DMS153 (cell line): ENCODE results near the gene ULBP3.

Experiments used
- DNase-seq: peaks from one replicate; lab custom pipeline; 2025; lab: John Stamatoyannopoulos, UW

Gene ULBP3

DNA sequence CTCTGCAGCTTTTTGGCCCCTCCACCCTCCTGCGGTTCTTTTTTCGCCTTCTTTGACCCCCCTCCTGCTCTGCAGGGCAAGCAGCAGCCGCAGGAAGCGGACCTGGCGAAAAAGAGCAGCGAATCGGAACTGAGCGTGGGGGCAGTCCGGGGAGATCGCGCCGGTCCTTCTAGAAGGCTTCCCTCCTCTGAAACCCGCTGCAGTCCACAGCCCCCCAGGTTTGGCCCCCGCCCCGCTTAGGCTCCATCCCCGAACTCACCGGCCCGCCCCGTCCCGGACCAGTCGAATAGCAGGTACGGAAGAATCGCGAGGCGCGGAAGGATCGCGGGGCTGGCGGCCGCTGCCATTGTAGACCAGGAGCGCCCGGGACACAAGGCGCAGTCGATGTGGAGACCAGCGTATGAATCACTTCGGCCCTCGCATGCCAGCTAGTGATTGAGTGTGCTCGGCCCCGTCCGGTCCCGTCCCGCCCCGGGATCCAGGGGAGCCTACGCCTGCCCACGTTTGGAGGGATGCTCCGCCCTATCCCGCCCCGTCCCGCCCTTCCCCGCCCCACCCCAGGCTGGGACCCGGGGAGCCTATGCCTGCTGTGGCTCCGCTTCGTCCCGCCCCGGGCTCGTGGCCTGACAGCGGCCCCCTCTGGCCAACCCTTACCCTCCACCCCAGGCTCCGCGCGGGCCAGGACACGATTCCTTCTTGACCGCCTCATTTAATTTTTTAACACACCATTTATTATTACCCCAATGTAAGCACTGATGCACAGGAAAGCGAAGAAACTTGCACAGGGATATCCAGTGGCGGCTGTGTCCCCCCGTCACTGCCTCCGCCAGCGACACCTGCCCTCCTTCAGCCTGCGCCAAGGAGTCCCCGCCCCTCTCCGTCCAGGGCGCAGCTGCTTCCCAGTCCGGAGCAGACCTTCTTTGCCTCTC lies at the start of gene ULBP3:
ULBP3 (minus strand) TSS at position 402 of the 929 bp plus-strand sequence; CDS start at position 347, 55 bp downstream.
- DNase-seq: peak; percentile 74

DNA sequence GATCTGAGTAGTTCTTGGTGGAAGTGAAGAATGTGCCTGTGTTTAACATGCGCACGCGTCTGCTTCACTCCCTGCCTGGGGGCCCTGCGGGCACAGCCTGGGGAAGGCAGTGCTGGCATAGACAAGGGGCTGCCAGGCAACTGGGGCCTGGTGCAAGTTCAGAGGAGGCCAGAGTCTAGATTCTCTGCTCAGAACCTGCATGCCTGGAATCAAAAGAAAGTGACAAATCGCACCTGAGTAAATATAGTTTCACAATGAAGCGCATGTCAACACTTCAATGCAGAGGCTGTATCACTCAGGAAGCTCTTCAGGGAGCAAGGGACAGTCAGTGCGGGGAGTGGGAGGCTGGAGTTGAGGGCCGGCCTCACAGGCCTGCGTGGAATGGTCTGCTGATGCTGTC lies 49.7 kb upstream of the ULBP3 start:
- peak; percentile 78 for DNase-seq

DNA sequence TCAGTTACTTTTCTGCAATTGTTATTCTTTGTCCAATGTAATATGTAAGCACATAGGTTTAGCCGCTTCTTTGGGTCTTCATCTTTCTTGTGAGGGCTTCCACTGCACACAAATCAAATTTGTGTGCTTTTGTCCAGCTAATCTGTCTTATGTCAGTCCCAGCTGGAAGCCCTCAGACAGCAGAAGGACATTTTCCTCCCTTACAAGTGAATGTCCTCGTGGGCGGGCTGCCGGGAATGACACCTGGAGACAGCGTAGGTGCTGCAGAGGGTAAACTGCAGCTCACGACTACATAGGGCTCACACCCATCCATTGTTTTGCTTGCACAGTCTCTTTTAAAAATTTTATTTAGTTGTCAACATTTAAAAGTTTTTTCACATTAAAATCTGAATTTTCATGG lies 49.3 kb upstream of the ULBP3 start:
- DNase-seq: no peak

DNA sequence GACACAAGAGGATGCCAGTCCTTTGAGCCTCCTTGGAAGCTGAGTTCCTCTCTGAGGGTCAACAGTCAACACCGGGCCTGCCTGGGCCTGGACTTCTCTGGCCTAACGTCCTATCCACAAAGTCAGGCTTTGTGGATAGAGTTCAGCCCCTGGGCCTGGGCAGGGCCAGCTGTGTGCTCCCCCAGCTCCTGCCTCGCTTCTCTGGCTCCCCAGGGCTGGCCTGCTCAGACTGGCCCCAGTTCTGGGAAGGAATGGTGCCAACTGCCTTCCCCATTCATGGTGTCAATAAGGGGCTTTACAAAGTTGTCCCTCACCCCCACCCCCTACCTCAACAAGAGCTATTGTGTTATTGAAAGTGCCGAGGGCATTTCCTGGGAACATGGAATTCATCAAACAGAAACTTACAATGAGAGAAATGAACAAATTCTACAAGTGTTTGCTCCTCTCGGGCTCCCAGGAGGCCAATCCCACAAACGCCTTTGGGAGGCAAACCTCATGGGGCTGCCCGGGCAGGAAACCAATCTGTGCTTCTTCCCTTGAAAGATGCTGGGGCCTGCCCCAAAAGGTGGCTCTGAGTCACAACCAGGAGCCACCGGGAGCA lies 47.4 kb upstream of the ULBP3 start:
- DNase-seq: peak; percentile 54

DNA sequence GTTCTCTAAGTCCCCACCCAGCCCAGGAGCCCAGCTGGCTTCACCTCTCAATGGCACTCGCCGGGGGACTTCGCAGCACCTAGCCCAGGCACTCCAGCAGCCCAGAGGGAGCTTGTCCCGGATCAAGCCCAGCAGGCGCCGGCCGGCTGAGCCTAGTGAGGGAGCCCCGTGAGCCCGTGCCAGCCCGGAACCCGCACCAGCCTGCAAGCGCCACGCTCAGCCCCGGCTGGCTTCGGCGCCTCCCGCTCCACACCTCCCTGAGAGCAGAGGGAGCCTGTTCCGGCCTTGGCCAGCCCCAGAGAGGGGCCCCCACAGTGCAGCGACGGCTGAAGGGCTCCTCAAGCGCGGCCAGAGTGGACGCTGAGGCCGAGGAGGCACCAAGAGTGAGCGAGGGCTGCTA lies 46.8 kb upstream of the ULBP3 start:
- no peak for DNase-seq

DNA sequence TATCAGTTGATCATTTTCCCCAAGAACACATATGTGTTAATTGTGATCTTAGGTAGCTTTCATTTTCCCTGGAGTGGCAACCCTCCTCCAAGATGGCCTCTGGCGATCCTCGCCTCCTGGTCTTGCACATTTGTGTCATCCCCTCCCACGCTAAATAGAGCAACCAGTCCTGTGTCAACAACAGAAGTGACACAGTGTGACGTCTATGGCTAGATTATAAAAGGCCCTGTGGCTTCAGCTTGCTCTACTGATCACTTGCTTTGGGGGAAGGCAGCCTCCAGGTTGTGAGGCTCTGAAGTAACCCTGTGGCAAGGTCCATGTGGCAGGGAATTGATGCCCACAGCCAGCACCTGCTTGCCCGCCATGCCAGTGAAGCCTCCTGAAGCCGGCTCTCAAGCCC lies 43.3 kb upstream of the ULBP3 start:
- DNase-seq: no peak

DNA sequence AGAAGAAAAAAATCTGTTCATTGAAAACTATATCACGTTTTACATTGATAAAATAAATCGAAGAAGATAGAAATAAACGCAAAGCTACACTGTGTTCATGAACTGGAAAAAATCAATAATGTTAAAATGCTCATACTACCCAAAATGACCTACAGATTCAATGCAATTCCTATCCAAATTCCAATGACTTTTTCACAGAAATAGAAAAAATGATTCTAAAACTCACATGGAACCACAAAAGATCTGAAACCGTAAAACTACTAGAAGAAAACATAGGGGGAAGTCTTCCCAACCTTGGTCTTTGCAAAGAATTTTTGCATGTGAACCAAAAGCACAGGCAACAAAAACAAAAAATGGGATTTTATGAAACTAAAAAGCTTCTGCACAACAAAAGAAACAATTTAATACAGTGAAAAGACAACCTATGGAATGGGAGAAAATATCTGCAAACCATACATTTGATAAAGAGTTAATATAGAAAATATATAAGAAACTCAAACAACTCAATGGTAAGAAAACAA lies 33.9 kb upstream of the ULBP3 start:
- DNase-seq: no peak

DNA sequence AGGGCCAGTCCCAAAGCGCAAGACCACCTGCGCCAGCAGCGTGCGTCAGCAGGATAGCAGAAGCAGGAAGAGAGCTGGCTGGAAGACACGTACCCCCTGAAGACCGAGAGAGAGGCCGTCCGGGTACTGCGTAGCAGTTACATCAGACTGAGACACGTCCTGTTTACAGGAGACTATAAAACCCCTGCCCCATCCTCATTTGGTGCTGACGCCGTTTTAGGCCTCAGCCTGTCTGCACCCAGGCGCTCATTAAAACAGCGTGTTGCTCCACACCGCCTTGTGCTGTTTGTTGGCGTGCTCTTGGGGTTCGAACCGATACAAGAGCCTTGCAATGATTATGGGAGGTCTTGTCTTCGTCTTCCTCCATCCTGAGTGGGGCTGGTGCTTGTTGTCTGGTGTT lies 31.8 kb upstream of the ULBP3 start:
- DNase-seq: no peak

DNA sequence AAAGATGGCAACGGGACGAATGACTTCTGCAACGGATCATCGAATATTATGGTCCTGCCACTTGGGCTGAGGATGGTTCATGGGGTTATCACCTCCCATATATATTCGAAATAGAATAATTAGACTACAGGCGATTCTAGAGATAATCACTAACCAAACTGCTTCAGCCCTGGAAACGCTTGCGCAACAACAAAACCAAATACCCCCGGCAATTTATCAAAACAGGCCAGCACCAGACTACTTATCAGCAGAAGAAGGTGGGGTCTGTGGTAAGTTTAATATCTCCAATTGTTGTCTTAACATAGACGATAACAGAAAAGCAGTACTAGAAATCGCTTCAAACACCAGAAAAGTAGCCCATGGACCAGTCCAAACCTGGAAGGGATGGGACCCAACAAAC lies 31.0 kb upstream of the ULBP3 start:
- no peak for DNase-seq

DNA sequence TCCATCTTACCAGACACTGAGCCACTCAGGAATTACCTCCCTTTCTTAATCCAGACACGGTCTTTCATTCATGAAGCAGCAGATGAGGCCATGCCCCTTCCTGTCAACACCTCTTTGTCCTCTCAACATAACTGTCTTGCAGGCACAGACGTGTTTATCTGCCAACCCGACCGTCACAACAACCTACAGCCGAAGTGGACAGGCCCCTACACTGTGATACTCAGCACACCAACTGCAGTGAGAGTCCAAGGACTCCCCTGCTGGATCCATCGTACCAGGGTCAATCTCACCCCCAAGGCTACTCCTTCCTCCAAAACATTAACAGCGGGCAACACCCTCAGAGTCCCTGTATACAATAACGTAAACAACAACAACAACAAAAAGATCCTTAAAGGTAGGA lies 30.6 kb upstream of the ULBP3 start:
- DNase-seq: no peak

DNA sequence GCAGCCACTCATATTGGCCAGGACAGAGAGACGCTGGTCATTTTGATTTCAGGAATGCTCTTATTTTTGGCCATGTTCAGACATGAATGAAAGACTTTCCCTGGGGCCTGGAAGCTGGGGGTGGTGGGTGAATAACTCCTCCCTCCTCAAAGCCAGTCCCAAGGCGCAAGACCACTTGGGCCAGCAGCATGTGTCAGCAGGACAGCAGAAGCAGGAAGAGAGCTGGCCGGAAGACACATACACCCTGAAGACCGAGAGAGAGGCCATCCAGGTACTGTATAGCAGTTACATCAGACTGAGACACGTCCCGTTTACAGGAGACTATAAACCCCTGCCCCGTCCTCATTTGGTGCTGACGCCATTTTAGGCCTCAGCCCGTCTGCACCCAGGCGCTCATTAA lies 29.2 kb upstream of the ULBP3 start:
- no peak for DNase-seq

DNA sequence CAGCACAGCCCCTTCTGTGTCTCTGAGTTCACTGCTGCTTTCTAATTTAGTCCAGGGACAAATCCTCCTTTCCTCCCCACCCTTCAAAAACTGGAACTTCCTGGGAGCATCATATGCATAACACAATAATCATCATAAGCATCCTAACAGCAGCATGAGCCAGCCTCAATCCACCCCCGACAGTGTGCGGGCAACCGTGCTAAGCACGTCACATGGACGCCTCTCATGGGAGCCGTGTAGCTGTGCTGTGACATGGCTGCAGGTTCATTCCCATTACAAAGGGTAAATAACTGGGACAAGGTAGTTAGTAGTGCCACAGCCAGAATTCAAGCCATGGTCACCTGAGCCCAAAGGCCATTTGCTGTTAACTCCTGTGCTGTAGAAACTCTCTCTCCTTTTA lies 24.5 kb upstream of the ULBP3 start:
- no peak for DNase-seq

DNA sequence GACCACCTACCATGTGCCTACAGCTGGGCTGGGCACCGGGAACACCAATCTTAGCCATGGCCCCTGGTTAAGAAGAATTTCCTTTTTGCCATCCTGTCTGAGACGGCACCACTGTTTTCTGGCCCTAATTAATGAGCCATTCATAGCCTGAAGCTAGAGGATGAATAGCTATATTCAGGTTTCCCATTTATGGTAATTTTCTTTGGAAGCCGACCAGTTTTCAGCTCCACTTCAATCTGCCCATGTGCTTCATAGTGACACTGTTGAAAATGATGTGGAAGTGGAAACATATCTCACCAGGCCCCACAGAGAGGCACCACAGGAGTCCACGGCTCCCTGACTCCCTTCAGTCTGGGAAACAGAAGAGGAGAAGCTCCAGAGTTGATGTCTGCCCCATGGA lies 22.6 kb upstream of the ULBP3 start:
- no peak for DNase-seq

DNA sequence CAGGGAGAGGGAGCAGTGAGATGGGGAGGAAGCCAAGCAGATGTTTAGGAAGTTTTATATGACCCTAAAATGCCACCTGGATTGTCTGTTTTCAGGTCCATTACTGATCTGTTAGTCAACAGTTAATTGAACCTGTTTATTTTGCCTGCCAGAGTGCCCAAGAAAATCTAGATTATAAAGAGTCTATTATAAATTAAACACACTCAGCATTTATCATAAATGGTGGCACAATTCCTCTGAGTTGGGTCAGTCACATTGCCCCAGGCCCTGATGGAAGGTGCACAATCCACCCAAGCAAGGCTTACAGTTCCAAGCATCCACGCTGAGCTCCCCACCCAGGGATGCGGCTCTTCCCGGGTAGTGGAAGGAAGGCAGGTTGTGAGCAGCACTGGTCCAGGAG lies 21.4 kb upstream of the ULBP3 start:
- DNase-seq: no peak

DNA sequence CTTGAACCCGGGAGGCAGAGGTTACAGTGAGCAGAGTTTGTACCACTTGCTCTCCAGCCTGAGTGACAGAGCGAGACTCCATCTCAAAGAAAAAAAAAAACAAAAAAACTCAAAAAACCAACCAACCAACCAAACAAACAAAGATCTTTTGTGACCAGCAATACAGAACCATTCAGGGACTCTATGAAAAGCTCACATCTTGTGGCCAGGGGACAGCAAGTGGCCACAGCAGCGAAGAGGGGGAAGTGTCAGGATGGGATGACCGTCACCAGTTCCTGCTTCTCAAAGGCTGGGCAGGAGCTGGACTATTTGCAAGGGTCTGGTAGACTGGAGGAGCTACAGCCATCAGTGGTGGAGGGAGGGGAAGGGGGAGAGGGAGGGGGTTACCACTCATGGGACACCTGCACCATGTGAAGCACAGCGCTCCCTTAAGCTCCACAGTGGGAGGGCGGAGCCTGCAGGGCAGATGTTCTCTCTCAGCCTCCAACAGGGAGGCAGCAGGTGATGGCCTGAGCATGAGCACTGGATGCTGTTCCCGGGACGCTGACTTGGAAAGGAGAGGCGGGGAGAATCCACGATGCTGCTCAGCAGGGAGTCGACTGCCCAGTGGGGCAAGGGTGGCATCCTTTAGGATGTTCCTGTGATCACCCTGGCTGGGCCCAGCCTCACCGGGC lies 19.7 kb upstream of the ULBP3 start:
- DNase-seq: no peak

DNA sequence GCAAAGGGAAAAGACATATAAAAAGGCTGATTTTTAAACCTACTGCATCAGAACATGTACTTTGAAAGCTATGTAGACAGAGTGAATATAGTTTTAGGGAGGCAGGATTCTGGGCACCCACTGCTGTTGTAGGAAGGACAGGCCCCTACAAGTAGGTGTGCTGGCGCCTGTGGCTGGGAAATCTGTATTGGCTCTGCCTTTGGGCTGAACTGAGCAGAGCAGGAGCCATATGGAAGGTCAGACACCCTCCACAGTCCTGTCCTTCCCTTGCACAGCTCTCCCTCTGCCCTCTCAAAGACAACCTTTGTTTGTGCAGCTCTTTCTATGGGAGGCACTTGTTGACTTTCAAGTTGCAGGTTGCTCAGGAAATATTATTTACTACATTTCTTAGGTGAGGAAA lies 18.4 kb upstream of the ULBP3 start:
- DNase-seq: no peak

DNA sequence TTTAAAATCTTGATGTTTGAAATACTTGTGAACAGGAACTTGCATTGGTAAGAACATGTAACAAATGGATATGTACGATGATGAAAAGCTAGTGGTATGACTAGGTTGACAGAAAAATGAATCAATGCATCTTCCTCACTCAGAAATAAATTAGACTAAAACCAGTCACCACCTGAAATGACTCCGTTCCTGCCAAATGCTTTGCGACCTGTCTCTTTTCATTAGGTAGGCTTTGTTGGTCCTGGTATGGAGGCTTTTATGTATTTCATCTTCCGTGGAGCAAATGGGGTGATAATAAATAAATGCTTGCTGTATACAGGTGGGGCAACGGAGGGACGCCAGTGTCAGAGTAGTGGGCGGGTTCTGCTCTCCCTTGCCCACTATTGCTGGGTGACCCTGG lies 17.1 kb upstream of the ULBP3 start:
- no peak for DNase-seq

DNA sequence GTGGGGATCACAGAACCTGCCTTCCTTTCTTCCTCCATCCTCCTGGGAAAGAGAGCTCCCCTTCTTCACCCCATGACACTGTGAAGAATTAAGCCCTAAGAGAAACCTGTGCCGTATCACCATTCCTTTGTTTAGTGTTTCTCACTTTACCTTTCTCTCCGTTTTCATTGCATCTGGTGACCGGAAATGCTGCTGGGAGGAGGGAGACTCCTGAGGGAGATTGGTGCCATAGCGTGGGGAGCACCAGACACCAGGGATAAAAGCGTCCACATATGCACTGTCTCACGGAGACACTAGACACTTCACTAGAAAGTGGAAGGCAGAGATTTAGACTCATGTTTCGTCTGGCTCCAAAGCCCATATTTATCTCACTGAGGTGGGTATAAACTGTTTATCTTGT lies 15.5 kb upstream of the ULBP3 start:
- DNase-seq: no peak

DNA sequence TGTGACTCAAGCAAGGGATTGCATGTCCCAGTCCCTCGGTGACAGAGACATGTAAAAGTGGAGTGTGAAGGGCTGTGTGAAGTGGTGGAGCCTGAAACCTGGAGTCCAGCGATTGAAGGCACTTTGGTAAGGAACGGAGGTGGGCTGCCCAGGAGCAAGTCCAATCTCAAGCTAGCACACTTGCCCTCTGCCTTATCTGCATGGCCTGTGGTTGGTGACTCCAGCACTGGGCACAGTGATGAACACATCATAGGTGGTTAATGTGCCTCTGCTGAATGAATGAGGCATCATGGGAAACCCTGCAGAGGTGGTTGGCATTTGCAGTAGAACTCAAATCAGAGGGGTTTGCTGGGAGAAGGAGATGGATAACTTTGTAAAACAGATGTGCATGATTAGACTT lies 14.9 kb upstream of the ULBP3 start:
- DNase-seq: no peak

DNA sequence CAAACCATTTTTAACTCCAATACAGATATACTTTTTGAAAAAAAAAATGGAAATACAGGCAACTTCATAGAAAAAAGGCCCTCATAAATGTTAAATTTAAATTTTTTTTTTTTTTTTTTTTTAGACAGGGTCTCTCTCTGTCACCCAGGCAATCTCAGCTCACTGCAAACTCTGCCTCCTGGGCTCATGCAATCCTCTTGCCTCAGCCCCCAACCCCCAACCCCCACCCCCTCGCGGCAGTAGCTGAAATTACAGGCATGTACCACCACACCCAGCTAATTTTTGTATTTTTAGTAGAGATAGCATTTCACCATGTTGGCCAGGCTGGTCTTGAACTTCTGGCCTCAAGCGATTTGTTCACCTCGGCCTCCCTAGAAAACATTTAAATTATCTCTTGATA lies 12.8 kb upstream of the ULBP3 start:
- no peak for DNase-seq

DNA sequence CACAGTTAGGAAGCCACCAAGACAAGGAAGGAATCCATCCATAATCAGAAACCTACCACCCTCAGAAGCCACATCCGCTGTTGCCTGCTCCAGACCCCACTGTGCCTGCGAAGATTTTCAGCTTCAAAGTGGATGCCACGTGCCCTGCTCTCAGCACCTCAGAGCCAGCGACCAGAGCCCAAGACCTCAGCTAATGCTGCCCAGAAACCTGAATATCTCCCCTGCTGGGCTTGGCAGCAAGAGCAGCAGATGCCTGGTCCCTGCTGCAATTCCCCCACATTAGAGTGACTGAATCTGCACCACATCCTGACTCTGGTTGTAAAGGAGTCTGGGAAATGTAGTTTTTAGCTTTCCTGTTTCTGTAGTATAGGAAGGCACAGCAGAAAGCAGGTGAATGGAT lies 10.7 kb upstream of the ULBP3 start:
- DNase-seq: no peak

DNA sequence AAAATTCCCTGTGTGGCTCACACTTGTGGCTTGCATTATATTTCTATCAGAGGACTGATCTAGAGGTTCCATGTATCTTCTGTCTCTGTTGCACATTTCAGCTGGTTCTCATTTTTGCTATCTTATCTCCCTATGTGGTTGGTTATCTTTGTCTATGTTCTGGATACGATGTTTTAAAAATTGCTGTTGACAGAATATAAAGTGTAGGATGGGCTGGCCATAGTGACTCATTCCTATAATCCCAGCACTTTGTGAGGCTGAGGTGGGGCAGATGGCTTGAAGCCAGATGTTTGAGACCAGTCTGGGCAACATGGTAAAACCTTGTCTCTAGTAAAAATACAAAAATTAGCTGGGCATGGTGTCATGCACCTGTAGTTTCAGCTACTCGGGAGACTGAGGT lies 9.9 kb upstream of the ULBP3 start:
- no peak for DNase-seq
